ENCODE measurements around the gene TIMD4.

DNA sequence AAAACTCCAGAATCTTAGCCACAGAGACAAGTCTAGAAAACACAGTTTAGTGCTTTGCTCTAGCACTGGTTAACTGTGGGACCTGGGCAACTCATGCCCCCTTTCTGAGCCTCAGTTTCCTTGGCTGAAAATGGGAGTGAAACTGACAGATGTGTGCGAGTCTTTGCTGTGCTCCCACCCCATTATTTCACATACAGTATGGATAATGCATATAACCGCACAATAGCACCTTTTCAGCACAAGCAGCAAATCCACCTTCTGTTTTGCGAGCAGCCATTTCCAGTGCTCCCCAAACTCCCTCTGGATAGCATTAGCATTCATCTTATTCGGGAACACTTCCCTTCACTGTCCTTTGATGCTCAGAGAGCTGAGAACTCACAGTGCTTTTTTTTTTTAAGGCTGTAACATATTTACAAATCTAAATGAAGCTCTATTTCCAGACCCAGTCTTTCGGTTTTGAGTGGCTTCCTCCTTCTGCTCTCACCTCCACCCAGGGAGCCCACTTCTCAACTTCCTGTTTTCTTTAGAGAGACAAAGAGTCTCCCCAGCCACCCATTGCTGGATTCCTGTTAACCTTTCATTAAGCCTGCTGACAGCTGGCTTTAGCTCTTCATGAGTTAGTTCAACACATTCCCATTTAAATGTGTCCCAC lies 49.2 kb downstream of the TIMD4 start:
- no peak for TF ChIP-seq CTCF (conservative IDR thresholded peaks at IDR 0.05 in 1 of 2, IDR thresholded peaks at IDR 0.05 in 1 of 2; ENCODE audit: extremely low read depth in 1 of 2, insufficient read depth in 1 of 2, low read depth in 1 of 2, low read length in 2 of 2)
- TF ChIP-seq EZH2 (IDR thresholded peaks at IDR 0.05; ENCODE audit: borderline replicate concordance, low read length): no peak
